Amygdala (tissue), 56 donors: ENCODE results near the gene BTAF1.
"Not testable (repeated sequence)": the region's sequence is repeated elsewhere in the genome, so short reads cannot be mapped to it uniquely, and the experiment has no call there.

Experiments
- DNase-seq, 56 donors: peaks; one replicate each; lab custom pipeline; 2025; lab: John Stamatoyannopoulos, UW

The BTAF1 gene

DNA sequence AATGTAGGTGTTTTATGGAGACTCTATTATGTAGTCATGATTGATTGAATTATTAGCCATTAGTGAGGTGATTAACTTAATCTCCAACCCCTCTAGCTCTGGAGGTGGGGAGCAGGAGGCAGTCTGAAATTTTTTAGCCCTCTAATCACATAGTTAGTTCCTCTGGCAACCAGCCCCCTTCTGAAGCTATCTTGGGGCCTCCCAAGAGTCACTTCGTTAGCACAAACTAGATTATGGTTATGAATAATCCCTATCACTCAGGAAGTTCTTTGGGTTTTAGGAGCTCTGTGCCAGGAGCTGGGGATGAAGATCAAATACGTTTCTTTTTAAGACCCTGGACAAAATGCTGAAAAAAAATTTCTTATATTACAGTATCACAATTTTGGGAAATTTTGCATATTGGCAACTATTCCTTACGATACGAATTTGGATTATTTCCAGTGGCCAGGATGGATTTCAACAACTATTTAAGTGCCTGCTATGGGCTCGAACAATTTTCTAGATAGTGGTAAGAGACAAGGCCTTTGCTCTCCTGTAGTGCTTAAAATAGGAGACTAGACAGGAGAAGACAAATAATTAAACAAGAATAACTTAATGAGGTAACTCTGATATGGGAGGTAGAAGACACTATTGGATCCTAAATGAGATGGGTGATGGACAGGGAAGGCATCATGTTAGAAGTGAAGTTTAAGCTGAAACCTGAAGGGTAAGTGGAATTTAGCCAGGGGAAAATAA is 52.9 kb downstream of the BTAF1 start:
- DNase-seq = no peak

- no peak for DNase-seq
Observed at GRCh38 chr10:91977491-91977890, 53.9 kb downstream of the BTAF1 start.

DNA sequence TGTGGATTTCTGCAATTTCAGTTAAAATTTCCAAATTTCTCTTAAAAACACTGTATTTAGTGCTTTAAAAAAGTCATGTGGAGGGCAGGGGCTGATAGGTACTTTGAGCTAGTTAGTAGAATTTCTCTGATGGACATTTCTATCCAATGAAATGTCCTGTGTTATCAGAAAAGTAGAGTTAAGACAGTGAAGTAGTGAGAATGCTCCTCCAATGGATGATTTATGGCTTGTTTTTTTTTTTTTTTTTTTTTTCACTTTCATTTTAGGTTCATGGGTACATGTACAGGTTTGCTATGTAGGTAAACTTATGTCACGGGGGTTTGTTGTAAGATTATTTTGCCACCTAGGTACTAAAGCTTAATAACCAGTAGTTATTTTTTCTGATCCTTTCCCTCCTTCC is 55.0 kb downstream of the BTAF1 start:
- DNase-seq = no peak

GRCh38 chr10:91980319-91980718 is 56.7 kb downstream of the BTAF1 start:
- DNase-seq = no peak

- no peak for DNase-seq
Observed at GRCh38 chr10:91983416-91983815, 59.8 kb downstream of the BTAF1 start.

- no peak for DNase-seq
Observed at GRCh38 chr10:91987397-91988037, 63.9 kb downstream of the BTAF1 start.

DNA sequence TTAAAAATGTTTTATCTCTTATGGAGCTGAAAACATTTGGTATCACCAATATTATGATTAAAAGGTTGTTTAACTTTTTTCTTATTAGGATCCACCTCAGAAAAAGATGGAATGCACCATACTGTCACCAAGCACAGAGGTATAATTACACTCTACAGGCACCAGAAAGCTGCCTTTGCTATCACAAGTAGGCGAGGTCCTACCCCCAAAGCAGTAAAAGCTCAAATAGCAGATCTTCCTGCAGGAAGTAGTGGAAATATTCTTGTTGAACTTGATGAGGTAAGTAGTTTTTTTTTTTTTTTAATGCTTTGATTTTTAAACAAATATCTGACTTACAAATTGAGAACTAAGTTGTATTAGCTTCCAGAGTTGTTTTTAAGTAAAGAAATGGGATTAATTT is 68.5 kb downstream of the BTAF1 start:
- DNase-seq = no peak

DNA sequence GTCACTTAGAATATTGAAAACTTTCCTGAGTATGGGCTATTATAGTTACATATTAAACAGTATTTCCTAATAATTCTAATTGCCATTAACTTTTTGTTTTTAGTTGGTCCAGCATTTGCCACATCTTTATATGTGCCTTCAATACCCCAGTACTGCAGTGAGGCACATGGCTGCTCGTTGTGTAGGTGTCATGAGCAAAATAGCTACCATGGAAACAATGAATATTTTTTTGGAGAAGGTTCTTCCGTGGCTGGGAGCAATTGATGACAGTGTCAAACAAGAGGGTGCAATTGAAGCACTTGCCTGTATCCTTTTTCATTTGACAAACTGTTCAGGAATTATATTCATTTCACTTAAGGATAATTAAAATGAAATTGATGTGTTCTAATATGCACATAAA is 72.7 kb downstream of the BTAF1 start:
- DNase-seq = no peak

DNA sequence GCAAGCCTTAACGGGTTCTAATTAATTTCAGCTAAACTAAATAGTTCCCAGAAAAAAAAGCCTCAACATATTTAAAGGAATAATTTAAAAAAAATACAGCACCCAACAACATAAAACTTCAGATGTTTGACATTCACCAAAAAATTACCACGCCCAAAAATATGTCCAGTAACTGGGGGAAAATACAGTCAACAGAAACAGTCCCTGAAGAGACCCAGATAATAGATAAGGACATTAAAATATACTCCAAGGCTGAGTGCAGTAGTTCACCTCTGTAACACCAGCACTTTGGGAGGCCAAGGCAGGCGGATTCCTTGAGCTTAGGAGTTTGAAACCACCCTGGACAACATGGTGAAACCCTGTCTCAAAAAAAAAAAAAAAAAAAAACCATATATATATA is 78.0 kb downstream of the BTAF1 start:
- DNase-seq = no peak

DNA sequence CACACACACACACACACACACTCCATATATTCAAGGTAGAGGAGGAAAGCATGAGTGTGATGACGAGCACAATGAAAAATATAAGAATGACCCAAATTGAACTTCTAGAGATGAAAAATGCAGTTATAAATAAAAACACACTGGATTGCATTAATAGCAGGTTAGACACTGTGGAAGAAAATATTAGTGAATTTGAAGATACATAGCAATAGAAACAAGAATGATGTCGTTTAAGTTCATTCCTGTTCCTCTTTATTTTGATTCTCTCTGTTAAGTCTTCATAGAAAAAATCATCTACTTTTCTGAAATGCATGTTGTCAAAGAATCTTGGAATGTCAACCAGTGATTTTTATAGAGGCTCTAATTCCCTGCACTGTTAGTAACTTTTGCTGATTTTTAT is 78.4 kb downstream of the BTAF1 start:
- no peak for DNase-seq

DNA sequence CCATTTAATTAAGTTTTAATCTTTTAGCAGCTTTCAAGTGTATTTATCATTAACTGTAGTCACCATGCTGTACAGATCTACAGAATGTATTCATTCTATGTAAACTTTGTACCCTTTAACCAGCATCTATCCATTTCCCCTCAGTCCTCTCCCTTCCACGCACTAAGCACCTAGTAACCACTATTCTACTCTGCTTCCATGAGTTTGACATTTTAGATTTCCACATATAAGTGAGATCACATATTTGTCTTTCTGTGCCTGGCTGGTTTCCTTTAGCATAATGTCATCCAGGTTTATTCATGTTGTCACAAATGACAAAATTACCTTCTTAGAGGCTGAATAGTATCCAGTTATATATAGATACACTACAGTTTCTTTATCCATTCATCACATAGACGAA is 79.7 kb downstream of the BTAF1 start:
- no peak for DNase-seq

DNA sequence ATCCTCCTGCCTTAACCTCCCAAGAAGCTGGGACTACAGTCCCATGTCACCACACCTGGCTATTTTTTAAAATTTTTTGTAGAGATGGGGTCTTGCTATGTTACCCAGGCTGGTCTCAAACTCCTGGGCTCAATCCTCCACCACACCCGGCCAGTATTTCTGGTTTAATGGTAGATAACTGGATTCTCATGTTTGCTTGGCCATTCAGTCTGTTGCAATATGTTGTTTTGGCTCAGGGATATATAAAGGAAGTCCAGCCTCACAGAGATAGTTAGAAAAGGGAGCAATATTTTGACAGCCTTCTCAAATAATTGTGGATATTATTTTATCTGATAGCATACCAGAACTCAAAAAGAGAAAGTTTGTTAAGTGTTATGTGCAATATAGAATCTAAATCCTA is 82.4 kb downstream of the BTAF1 start:
- no peak for DNase-seq

GRCh38 chr10:92009445-92009844 is 85.9 kb downstream of the BTAF1 start:
- DNase-seq = no peak

- peak in 1 of 56 donors; percentile 2 for DNase-seq
Observed at GRCh38 chr10:92010047-92010735, 86.6 kb downstream of the BTAF1 start.

- no peak for DNase-seq
Observed at GRCh38 chr10:92011560-92012214, 88.1 kb downstream of the BTAF1 start.

DNA sequence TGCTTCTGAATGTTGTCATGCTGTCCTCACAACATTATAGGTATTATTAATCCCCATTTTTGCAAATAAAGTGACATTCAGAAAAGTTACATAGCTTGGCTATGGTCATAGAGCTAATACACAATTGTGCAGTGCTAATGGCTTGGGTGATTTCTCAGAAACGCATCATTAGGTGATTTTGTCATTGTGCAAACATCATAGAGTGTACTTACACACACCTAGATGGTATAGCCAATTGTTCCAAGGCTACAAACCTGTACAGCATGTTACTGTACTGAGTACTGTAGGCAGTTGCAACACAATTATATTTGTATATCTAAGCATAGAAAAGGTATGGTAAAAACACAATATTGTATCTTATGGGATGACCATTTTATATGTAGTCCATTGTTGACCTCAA is 91.0 kb downstream of the BTAF1 start:
- no peak for DNase-seq

DNA sequence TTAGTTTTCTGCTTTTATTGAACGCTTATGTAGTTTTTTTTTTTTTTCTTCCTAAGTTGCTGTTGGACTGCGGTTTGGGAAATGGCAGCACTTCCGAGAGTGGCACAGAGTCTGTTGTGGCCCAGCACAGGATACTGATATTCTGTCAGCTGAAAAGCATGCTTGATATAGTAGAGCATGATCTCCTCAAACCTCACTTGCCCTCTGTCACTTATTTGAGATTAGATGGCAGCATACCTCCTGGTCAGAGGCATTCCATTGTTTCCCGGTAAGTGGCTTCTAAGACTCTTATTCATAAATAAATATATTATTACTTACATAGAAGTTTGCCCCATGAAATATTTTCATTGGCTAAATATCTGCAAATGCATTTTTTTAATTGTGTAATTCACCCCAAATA is 101.1 kb downstream of the BTAF1 start:
- DNase-seq = no peak

DNA sequence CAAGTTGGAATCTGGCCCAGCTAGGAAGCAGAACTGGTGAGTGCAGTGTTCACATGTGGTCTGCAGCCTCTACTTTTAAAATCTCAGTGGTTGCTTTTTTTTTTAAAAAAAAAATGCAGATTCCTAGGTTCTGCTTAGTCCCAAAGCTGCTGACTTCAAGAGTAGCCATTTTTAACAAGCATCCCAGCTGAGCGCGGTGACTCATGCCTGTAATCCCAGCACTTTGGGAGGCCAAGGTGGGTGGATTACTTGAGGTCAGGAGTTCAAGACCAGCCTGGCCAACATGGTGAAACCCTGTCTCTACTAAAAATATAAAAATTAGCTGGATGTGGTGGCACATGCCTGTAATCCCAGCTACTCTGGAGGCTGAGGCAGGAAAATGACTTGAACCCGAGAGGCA is 101.8 kb downstream of the BTAF1 start:
- not testable (repeated sequence) for DNase-seq

DNA sequence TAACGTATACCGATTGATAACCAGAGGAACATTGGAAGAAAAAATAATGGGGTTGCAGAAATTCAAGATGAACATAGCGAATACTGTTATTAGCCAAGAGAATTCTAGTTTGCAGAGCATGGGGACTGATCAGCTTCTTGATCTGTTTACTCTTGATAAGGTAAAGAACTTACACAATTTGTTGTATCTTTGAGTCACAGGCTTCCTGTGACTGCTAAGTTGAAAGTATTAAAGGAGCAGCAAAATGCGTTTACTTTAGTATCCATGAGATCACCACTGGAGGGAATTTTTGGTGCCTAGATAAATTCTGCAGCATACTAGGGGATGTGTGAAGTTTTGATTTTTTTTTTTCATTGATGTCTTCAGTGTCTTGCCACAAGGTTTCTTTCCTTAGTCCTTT is 103.6 kb downstream of the BTAF1 start:
- DNase-seq = no peak

- DNase-seq = no peak
Observed at GRCh38 chr10:92031580-92031979, 108.0 kb downstream of the BTAF1 start.

- not testable (repeated sequence) for DNase-seq
Observed at GRCh38 chr10:92033070-92033469, 109.5 kb downstream of the BTAF1 start.
